OCI-LY1 (cell line): ENCODE data around the gene LPCAT4.

Experiments
- H2AFZ ChIP-seq: fragments of 200-600 bp; sonication (generic), shearing (Covaris generic); 2 replicates; pipeline ENCODE4 v1.6.0; 2014; ENCODE audit warnings: antibody characterized with exemption, mild to moderate bottlenecking, low read length
- H3F3A ChIP-seq: fragments of 200-600 bp; sonication (generic), shearing (Covaris generic); 2 replicates; pipeline ENCODE4 v1.6.0; 2014; ENCODE audit warnings: mild to moderate bottlenecking, antibody characterized with exemption, low read length, moderate library complexity; ENCODE audit not compliant: insufficient read depth
- H3K27ac ChIP-seq: fragments of 200-600 bp; sonication (generic); 2 replicates; pipeline ENCODE4 v1.5.1; 2014; ENCODE audit warnings: low read length, mixed run types, mild to moderate bottlenecking, low read depth; ENCODE audit not compliant: poor library complexity, severe bottlenecking
- H3K27me3 ChIP-seq: fragments of 200-600 bp; sonication (generic); 2 replicates; pipeline ENCODE4 v1.6.0; 2014; ENCODE audit warnings: antibody characterized with exemption, mild to moderate bottlenecking, low read length, moderate library complexity; ENCODE audit not compliant: insufficient read depth
- H3K36me3 ChIP-seq: fragments of 200-600 bp; sonication (generic); 2 replicates; pipeline ENCODE4 v1.6.1; 2014; ENCODE audit warnings: mild to moderate bottlenecking, antibody characterized with exemption, low read length, moderate library complexity, mixed read lengths; ENCODE audit not compliant: insufficient read depth
- H3K4me1 ChIP-seq: fragments of 200-600 bp; sonication (generic); 2 replicates; pipeline ENCODE4 v1.5.1; 2014; ENCODE audit warnings: mild to moderate bottlenecking, low read length, moderate library complexity; ENCODE audit not compliant: insufficient read depth, severe bottlenecking
- H3K4me2 ChIP-seq: fragments of 200-600 bp; sonication (generic), shearing (Covaris generic); 2 replicates; pipeline ENCODE4 v1.6.1; 2014; ENCODE audit warnings: low read length
- H3K4me3 ChIP-seq: fragments of 200-600 bp; sonication (generic); 2 replicates; pipeline ENCODE4 v1.5.1; 2014; ENCODE audit warnings: low read length, low read depth, mild to moderate bottlenecking, mixed read lengths; ENCODE audit not compliant: poor library complexity, severe bottlenecking
- H3K79me2 ChIP-seq: fragments of 200-600 bp; shearing (Covaris generic); 2 replicates; pipeline ENCODE4 v1.6.1; 2016; ENCODE audit warnings: mixed run types, low read length, mixed read lengths; ENCODE audit not compliant: insufficient read depth
- H3K9ac ChIP-seq: fragments of 200-600 bp; sonication (generic), shearing (Covaris generic); 2 replicates; pipeline ENCODE4 v1.6.1; 2014; ENCODE audit warnings: mild to moderate bottlenecking, low read length, mixed read lengths
- H3K9me2 ChIP-seq: fragments of 200-600 bp; sonication (generic), shearing (Covaris generic); 2 replicates; pipeline ENCODE4 v1.6.1; 2014; ENCODE audit warnings: low read depth, mild to moderate bottlenecking, low read length, mixed read lengths
- H3K9me3 ChIP-seq: fragments of 200-600 bp; shearing (Covaris generic); 2 replicates; pipeline ENCODE4 v1.6.1; 2014; ENCODE audit warnings: low read length, mixed read lengths
- H4K20me1 ChIP-seq: fragments of 200-600 bp; sonication (generic), shearing (Covaris generic); 2 replicates; pipeline ENCODE4 v1.6.0; 2016; ENCODE audit warnings: mild to moderate bottlenecking, low read length; ENCODE audit not compliant: insufficient read depth
- CTCF ChIP-seq: fragments of 200-600 bp; sonication (generic), shearing (Covaris generic); IDR thresholded peaks from 2 replicates; pipeline ENCODE4 v1.5.1; 2017; ENCODE audit warnings: mild to moderate bottlenecking, antibody characterized with exemption, low read length, moderate library complexity, mixed read lengths
- EZH2 ChIP-seq: fragments of 200-600 bp; sonication (generic), shearing (Covaris generic); IDR thresholded peaks from 2 replicates; pipeline ENCODE4 v1.8.0; 2017; ENCODE audit warnings: borderline replicate concordance, mixed run types, mild to moderate bottlenecking, antibody characterized with exemption, low read length, moderate library complexity, mixed read lengths

LPCAT4 gene

GRCh38 chr15:34366271-34367065, 528 bp downstream of the LPCAT4 start:
- peaks cover 19% of the 10 kb centered on the region for H3K4me1 ChIP-seq
- H3K36me3 ChIP-seq, result no peaks in the 10 kb centered on the region
- no peaks in the 10 kb centered on the region for H3K79me2 ChIP-seq
- no peaks in the 10 kb centered on the region; the same call in 1 of the 2 replicates for H3K27me3 ChIP-seq
- no peaks in the 10 kb centered on the region for H3K9me3 ChIP-seq
- TF ChIP-seq CTCF (no peak), EZH2 (no peak)
- no peak overlapping the region for H3K27ac ChIP-seq
- H3K4me2 ChIP-seq, result peak overlapping the region; percentile 95
- peaks cover 4% of the 10 kb centered on the region; the same call in 1 of the 2 replicates for H3F3A ChIP-seq
- peak overlapping the region; percentile 45; the same call in 1 of the 2 replicates for H2AFZ ChIP-seq
- peak overlapping the region; percentile 85 for H3K9ac ChIP-seq
- no peaks in the 10 kb centered on the region for H4K20me1 ChIP-seq
- H3K9me2 ChIP-seq, result no peaks in the 10 kb centered on the region
- H3K4me3 ChIP-seq, result peak overlapping the region; percentile 95

GRCh38 chr15:34365836-34366235, 1.2 kb downstream of the LPCAT4 start:
- peak overlapping the region; percentile 95 for H3K4me2 ChIP-seq
- no peaks in the 10 kb centered on the region for H3K9me3 ChIP-seq
- H3K27me3 ChIP-seq, result no peaks in the 10 kb centered on the region; the same call in 1 of the 2 replicates
- peak overlapping the region; percentile 95 for H3K4me3 ChIP-seq
- no peak overlapping the region for H3K27ac ChIP-seq
- peaks cover 19% of the 10 kb centered on the region for H3K4me1 ChIP-seq
- H4K20me1 ChIP-seq, result no peaks in the 10 kb centered on the region
- no peaks in the 10 kb centered on the region for H3K79me2 ChIP-seq
- TF ChIP-seq EZH2, result no peak
- TF ChIP-seq CTCF, result no peak
- peaks cover 3% of the 10 kb centered on the region; the same call in 1 of the 2 replicates for H3K36me3 ChIP-seq
- H3K9ac ChIP-seq, result peak overlapping the region; percentile 85
- H3F3A ChIP-seq, result peaks cover 4% of the 10 kb centered on the region; the same call in 1 of the 2 replicates
- no peak overlapping the region for H2AFZ ChIP-seq
- no peaks in the 10 kb centered on the region for H3K9me2 ChIP-seq

GRCh38 chr15:34365091-34365825, 1.7 kb downstream of the LPCAT4 start:
- peak overlapping the region; percentile 95 for H3K4me2 ChIP-seq
- H3F3A ChIP-seq, result peaks cover 4% of the 10 kb centered on the region; the same call in 1 of the 2 replicates
- H3K9me3 ChIP-seq, result no peaks in the 10 kb centered on the region
- H3K4me1 ChIP-seq, result peaks cover 19% of the 10 kb centered on the region
- H3K27me3 ChIP-seq, result no peaks in the 10 kb centered on the region; the same call in 1 of the 2 replicates
- H4K20me1 ChIP-seq, result no peaks in the 10 kb centered on the region
- peaks cover 6% of the 10 kb centered on the region; the same call in 1 of the 2 replicates for H3K36me3 ChIP-seq
- no peaks in the 10 kb centered on the region for H3K9me2 ChIP-seq
- peak overlapping the region; percentile 95 for H3K4me3 ChIP-seq
- no peak overlapping the region for H2AFZ ChIP-seq
- no peaks in the 10 kb centered on the region for H3K79me2 ChIP-seq
- no peak overlapping the region for H3K27ac ChIP-seq
- no peak for TF ChIP-seq EZH2
- TF ChIP-seq CTCF, result no peak
- H3K9ac ChIP-seq, result peak overlapping the region; percentile 85; the same call in 1 of the 2 replicates
